Neural progenitor cell (in vitro differentiated cells): ENCODE data around the gene CHMP4B.

ENCODE experiments used
- CTCF ChIP-seq: fragments of 200-600 bp; sonication (generic); IDR thresholded peaks from 2 replicates; pipeline ENCODE4 v1.5.1; 2017; ENCODE audit warnings: antibody characterized with exemption, mild to moderate bottlenecking
- EZH2 ChIP-seq: fragments of 200-600 bp; sonication (generic); IDR thresholded peaks from 2 replicates; pipeline ENCODE4 v1.6.1; 2017; ENCODE audit warnings: antibody characterized with exemption, mild to moderate bottlenecking, moderate library complexity
- EZH2phosphoT487 ChIP-seq: fragments of 200-600 bp; sonication (generic); IDR thresholded peaks from 2 replicates; pipeline ENCODE4 v1.6.1; 2017; ENCODE audit warnings: antibody characterized with exemption

- TF ChIP-seq CTCF: no peak
- TF ChIP-seq EZH2: no peak
- TF ChIP-seq EZH2phosphoT487: no peak
Measured at GRCh38 chr20:33835615-33836172, 24.5 kb downstream of the CHMP4B start.
